Neural progenitor cell (in vitro differentiated cells): ENCODE data around the gene SLF2.
"Not testable (repeated sequence)": the region's sequence is repeated elsewhere in the genome, so short reads cannot be mapped to it uniquely, and the experiment has no call there.

Source experiments
- EZH2 ChIP-seq: fragments of 200-600 bp; sonication (generic); IDR thresholded peaks from 2 replicates; pipeline ENCODE4 v1.6.1; 2017; ENCODE audit warnings: antibody characterized with exemption, mild to moderate bottlenecking, moderate library complexity
- EZH2phosphoT487 ChIP-seq: fragments of 200-600 bp; sonication (generic); IDR thresholded peaks from 2 replicates; pipeline ENCODE4 v1.6.1; 2017; ENCODE audit warnings: antibody characterized with exemption
- TF ChIP-seq, protein P1 (sequence below): fragments of 200-600 bp; sonication (generic); IDR thresholded peaks from 2 replicates; pipeline ENCODE4 v1.5.1; 2017; ENCODE audit warnings: antibody characterized with exemption, mild to moderate bottlenecking

DNA sequence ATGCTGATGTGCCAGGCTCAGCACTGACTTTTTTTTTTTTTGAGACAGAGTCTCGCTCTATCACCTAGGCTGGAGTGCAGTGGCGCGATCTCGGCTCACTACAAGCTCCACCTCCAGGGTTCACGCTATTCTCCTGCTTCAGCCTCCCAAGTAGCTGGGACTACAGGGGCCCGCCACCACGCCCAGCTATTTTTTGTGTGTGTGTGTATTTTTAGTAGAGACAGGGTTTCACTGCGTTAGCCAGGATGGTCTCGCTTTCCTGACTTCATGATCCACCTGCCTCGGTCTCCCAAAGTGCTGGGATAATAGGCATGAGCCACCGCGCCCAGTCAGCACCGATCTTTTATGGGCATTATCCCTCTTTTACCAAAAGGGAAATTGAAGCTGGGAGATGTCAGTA is 27.2 kb upstream of the SLF2 start:
- TF ChIP-seq, protein P1, sequence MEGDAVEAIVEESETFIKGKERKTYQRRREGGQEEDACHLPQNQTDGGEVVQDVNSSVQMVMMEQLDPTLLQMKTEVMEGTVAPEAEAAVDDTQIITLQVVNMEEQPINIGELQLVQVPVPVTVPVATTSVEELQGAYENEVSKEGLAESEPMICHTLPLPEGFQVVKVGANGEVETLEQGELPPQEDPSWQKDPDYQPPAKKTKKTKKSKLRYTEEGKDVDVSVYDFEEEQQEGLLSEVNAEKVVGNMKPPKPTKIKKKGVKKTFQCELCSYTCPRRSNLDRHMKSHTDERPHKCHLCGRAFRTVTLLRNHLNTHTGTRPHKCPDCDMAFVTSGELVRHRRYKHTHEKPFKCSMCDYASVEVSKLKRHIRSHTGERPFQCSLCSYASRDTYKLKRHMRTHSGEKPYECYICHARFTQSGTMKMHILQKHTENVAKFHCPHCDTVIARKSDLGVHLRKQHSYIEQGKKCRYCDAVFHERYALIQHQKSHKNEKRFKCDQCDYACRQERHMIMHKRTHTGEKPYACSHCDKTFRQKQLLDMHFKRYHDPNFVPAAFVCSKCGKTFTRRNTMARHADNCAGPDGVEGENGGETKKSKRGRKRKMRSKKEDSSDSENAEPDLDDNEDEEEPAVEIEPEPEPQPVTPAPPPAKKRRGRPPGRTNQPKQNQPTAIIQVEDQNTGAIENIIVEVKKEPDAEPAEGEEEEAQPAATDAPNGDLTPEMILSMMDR = not testable (repeated sequence)
- not testable (repeated sequence) for TF ChIP-seq EZH2, EZH2phosphoT487
